Lung (tissue), 12 donors: ENCODE measurements around the gene HERPUD1. TPM values are rescaled to one million over a fixed set of nuclear protein-coding genes. Genes with fewer than 3 reads are reported as not detected.
A peak's percentile ranks its signal among the peaks of the same experiment; 100 is the strongest.

Experiments
- ATAC-seq: fragments of 200-7000 bp; cut with Tn5 transposase; one replicate; pipeline ENCODE4 v1.9.1; 2020; ENCODE audit warnings: moderate number of reproducible peaks; ENCODE audit not compliant: insufficient read depth, low FRiP score
- DNase-seq, 3 donors: peaks; one replicate each; pipeline ENCODE4 v3.0.0-alpha.2; 2013 to 2017
- H3K27ac ChIP-seq, 2 donors: one replicate each; pipeline ENCODE4 v1.5.1; 2013; ENCODE audit warnings: mild to moderate bottlenecking in 2 of 2, moderate library complexity in 2 of 2, control low read depth in 1 of 2, inconsistent platforms in 1 of 2, low read depth in 1 of 2, low read length in 1 of 2
- H3K27me3 ChIP-seq, 3 donors: one replicate each; pipeline ENCODE4 v1.5.1; 2013; ENCODE audit warnings: low read length in 2 of 3; ENCODE audit not compliant: control insufficient read depth in 3 of 3, insufficient read depth in 3 of 3
- H3K36me3 ChIP-seq, 4 donors: one replicate each; pipeline ENCODE4 v1.5.1; 2013; ENCODE audit warnings: low read length in 4 of 4, mild to moderate bottlenecking in 1 of 4, moderate library complexity in 1 of 4; ENCODE audit not compliant: control insufficient read depth in 4 of 4, insufficient read depth in 4 of 4
- H3K4me1 ChIP-seq, 5 donors: one replicate each; pipeline ENCODE4 v1.5.1; 2013; ENCODE audit warnings: low read length in 5 of 5, mild to moderate bottlenecking in 2 of 5, moderate library complexity in 1 of 5; ENCODE audit not compliant: control insufficient read depth in 5 of 5, insufficient read depth in 5 of 5
- H3K4me3 ChIP-seq: one replicate; pipeline ENCODE4 v1.5.1; 2013; ENCODE audit warnings: mild to moderate bottlenecking, control low read depth, moderate library complexity
- H3K9ac ChIP-seq, 2 donors: one replicate each; pipeline ENCODE4 v1.5.1; 2013; ENCODE audit warnings: low read length in 2 of 2, control low read depth in 1 of 2; ENCODE audit not compliant: insufficient read depth in 1 of 2
- H3K9me3 ChIP-seq, 4 donors: one replicate each; pipeline ENCODE4 v1.5.1; 2013; ENCODE audit warnings: low read length in 3 of 4, mild to moderate bottlenecking in 1 of 4, moderate library complexity in 1 of 4; ENCODE audit not compliant: control insufficient read depth in 4 of 4, insufficient read depth in 3 of 4
- CTCF ChIP-seq: IDR thresholded peaks from 2 replicates; pipeline ENCODE4 v1.5.1; 2012; ENCODE audit warnings: mild to moderate bottlenecking; ENCODE audit errors: control extremely low read depth, extremely low read depth
- WGBS, 2 donors: extraction: QIAGEN DNeasy Blood & Tissue Kit; methylation state at CpG; one replicate each; pipeline ENCODE4 v1.1.7; 2013; 5-methylcytosine and 5-hydroxymethylcytosine counted together
- polyA plus RNA-seq, 2 donors: library from polyadenylated mRNA; stranded (reverse); fragments of 200-250 nt; gene quantifications; one replicate each; pipeline ENCODE4 v1.2.1, GENCODE V29; 2013
- total RNA-seq, 2 donors: library from RNA; depleted of rRNA in 1 of 2; stranded (reverse); fragments of >200 nt in 1 of 2; gene quantifications; one replicate each; pipeline ENCODE4 v1.2.1, GENCODE V29; 2014 to 2021
- donor health status: control.
- donor health status: control.
- donor health status: Bipolar disorder and iron deficiency.
- donor health status: healthy.
- donor health status: DM: yes; HTN: yes; CAD: no.

Gene HERPUD1
- total and polyA plus RNA-seq, 4 donors, result 70.5 to 219 (median 144) TPM

DNA sequence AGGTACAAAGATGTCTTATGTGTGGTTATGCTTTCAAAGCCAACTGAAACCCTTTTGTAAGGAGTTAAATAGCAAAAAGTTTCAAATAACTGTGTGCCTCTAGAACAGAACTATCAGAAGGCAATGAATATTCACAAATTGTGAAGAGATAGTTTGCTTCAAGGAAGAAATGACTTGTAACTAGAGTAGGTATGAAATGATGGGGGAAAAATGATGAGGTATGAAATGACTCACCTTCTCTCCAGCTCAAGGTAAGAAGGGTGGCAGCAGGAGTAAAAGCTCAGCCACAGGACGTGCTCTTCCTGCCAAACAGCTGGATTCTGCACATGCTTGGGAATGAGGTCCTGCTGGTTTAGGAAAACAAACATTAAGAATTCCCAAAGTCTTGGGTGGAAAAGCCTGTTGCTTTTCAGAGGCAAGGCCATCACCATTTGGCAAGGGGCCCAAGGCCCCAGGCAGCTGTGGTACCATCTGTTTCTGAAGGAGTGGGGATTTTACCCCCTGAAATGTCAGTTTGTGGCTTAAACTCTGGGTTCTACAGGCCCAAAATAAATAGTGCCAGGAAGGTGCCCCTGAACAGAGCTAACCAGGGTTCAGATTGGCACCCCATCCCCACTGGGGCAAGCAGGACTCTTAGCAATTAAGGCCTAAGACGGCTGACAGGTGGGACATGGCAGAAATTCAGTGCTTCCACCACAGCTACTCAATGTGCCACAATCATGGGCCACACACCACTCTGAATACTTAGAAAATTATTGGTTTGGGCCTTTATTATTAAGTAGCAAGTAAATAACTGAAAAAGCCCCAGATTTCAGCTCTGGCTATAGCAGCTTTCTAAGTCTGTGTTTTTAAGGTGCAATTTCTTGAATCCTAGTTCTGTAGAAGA is 13.3 kb downstream of the HERPUD1 start:
- Histone ChIP-seq H3K9me3 (no peaks in the 10 kb centered on the region), H3K4me1 (peaks cover 0 to 2% (median 0%) of the 10 kb centered on the region in 5 donors), H3K36me3 (peaks cover 33 to 46% (median 40%) of the 10 kb centered on the region in 4 donors), H3K27ac (peak overlapping the region in 1 of 2 donors; percentile 56), H3K9ac (no peak overlapping the region), H3K4me3 (no peak overlapping the region), H3K27me3 (no peaks in the 10 kb centered on the region)
- DNase-seq (no peak), ATAC-seq (no peak)
- TF ChIP-seq CTCF, result no peak
- 61 to 76% methylated on average over 2 of the region's 2 CpGs for WGBS, 2 donors

GRCh38 chr16:56945847-56946527 is 14.0 kb downstream of the HERPUD1 start:
- H3K36me3 ChIP-seq, result peaks cover 25 to 39% (median 35%) of the 10 kb centered on the region in 4 donors
- H3K9ac ChIP-seq, result no peak overlapping the region
- no peaks in the 10 kb centered on the region for H3K9me3 ChIP-seq
- no peak overlapping the region for H3K4me3 ChIP-seq
- no peak for TF ChIP-seq CTCF
- ATAC-seq, result no peak
- DNase-seq, result no peak
- WGBS, 2 donors, result 64 to 79% methylated on average over 12 of the region's 12 CpGs
- H3K4me1 ChIP-seq, result peaks cover 0 to 2% (median 0%) of the 10 kb centered on the region in 5 donors
- no peak overlapping the region for H3K27ac ChIP-seq
- H3K27me3 ChIP-seq, result no peaks in the 10 kb centered on the region

DNA sequence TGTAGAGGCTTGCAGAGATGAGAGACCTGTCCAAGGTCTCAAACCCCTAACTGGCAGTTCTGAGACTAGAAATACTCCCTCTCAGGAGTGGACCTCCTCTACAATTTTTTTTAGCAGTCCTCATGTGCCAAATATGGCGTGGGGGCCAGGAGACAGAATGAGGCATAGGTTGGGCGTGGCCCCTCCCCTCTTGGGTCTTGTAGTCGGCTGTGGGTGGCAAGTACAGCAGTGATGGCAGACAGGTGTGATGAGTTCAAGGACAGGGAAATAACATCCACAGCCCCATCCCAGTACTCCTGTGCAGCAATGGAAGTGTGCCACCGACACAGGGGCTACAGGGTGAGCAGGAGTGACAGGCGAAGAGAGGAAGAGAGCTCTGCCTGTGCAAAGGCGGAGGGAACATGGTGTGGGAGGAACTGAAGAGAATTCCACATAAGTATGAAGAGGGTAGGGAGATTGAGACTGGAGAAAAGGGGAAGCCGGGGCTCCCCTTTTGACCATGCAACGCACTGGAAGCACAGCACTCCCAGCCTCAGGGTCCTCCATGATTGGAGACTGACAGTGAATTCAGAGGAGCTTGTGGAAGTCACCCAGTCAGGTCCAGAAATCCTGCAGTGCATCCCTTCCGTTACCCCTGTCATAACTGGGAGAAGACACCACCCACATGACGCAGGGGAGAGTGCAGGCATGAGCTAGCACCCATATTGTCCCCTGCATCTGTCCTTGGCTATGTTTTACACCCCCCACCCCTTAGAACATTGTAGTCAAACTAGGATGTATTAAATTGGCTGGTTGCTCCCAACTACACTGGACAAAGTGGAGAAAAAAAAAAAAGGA is 15.0 kb downstream of the HERPUD1 start:
- H3K4me1 ChIP-seq, result peaks cover 0 to 2% (median 0%) of the 10 kb centered on the region in 5 donors
- ATAC-seq (no peak), DNase-seq (no peak)
- no peak for TF ChIP-seq CTCF
- H3K27me3 ChIP-seq, result no peaks in the 10 kb centered on the region
- peaks cover 19 to 31% (median 28%) of the 10 kb centered on the region in 4 donors for H3K36me3 ChIP-seq
- H3K4me3 ChIP-seq, result no peak overlapping the region
- no peak overlapping the region for H3K9ac ChIP-seq
- H3K9me3 ChIP-seq, result no peaks in the 10 kb centered on the region
- 80 to 87% methylated on average over 10 of the region's 10 CpGs for WGBS, 2 donors
- peak overlapping the region in 1 of 2 donors; percentile 5 for H3K27ac ChIP-seq
